SKM-1 (cell line): ENCODE data around the gene RNF151.
"Not testable (repeated sequence)": the region's sequence is repeated elsewhere in the genome, so short reads cannot be mapped to it uniquely, and the experiment has no call there.

Experiments used
- DNase-seq: peaks from one replicate; lab custom pipeline; 2025; ENCODE audit not compliant: unreplicated experiment; lab: John Stamatoyannopoulos, UW

Gene RNF151

DNA sequence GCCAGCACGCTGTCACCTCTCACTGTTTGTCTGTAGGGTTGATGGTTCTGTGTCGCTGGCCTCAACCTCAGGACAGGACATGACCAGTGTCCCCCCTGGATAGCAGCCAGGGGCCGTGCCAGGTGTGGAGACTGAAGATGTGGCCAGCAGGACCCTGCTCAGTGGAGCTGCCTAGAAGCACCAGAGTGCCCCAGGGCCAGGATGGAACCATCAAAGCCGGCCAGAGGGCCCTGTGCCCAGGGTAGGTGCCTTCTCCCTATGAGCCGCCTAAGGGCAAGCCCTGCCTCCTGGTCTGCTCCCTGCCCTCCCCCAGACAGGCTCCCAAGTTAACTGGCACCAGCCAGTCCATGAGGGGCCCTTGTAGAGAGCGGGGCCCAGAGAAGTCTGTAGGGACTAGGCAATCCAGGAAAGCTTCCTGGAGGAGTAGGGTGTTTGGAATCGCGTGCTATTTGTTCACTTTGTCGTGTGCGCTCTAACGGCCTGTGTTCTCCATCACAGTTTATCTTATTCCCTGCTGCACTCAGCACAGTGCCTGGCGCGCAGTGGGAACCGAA is 7.9 kb upstream of the RNF151 start:
- no peak for DNase-seq

DNA sequence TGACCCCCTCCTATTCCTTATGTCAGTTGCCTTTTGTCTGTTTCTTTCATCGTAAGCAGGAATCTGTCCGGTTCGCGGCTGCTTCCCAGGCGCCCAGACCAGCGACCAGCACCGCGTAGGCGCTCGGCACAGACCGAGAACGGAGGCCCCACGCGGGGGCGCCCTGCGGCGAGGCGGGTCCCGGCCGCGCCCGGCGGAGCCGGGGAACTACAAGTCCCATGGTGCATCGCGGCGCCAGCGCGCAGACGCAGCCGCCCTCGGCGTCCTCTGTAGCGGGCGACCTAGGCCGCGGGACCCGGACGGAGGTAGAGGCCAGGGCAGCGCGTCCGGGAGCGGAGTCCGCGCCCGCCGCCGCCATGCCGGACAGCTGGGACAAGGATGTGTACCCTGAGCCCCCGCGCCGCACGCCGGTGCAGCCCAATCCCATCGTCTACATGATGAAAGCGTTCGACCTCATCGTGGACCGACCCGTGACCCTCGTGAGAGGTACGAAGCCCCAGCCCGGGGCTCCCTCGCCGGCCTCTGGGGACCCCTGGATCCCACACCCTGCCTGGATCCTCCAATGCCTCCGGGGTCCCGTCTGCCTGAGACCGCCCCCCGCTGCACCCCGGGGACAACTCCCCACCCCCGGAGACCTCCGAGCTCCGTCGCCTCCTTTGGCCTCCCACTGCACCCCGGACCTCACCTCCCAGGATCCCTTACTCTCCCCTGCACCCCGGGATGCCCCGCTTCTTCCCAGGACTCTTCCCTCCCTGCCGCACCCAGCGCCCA is 7.2 kb upstream of the RNF151 start, which contains the start of gene NDUFB10:
TSS of gene NDUFB10 (plus strand) at position 270 of the 771 bp plus-strand sequence. CDS start at position 357, 87 bp downstream.
- DNase-seq, result peak; percentile 70

DNA sequence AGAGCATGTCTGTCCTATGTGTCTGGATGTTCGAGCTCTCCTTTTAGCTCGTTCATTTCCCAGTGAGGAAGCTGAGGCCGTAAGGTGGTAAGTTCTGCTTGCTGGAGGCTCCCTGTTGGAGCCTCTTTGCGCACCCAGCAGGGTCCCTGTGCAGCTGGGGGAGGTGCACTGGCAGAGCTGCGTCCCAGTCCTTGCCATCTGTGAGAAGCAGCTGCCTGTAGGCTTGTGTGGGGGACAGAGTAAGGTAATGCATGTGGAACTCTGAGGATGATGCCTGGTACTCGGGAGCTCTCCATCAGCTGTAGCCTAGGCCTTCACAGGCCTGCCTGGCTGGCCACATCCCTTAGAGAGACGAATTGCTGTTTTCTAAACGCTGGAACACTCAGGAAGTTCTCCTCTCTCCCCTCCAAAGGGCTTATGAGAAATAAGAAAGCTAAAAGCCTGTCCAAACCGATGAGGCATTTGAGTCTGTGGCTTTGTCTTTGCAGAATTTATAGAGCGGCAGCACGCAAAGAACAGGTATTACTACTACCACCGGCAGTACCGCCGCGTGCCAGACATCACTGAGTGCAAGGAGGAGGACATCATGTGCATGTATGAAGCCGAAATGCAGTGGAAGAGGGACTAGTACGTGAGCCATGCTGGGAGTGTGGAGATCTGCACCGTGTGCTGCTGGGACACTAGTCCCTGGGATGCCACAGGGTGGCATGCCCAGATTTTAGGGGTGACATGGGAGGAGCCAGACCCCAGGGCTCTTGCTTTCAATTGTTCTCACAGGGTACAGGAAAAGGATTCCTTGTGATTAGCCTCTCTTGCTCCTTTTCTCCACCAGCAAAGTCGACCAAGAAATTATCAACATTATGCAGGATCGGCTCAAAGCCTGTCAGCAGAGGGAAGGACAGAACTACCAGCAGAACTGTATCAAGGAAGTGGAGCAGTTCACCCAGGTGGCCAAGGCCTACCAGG is 5.7 kb upstream of the RNF151 start:
- DNase-seq, result no peak

DNA sequence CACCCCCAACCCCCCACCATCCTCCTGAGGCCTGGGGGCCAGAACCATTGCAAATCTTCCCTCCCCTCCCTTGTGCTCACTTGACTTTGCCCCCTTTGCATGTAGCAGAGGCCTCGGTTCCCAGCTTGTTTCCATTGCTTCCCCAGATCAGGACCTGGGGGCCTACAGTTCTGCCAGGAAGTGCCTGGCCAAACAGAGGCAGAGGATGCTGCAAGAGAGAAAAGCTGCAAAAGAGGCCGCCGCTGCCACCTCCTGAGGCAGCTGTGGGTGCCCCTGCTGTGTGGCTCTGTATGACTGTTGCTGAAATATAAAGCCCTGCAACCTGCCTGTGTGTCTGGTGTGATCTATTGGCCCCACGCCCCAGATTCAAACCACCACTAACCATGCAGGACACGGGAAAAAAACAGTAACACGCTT is 5.0 kb upstream of the RNF151 start:
- no peak for DNase-seq

DNA sequence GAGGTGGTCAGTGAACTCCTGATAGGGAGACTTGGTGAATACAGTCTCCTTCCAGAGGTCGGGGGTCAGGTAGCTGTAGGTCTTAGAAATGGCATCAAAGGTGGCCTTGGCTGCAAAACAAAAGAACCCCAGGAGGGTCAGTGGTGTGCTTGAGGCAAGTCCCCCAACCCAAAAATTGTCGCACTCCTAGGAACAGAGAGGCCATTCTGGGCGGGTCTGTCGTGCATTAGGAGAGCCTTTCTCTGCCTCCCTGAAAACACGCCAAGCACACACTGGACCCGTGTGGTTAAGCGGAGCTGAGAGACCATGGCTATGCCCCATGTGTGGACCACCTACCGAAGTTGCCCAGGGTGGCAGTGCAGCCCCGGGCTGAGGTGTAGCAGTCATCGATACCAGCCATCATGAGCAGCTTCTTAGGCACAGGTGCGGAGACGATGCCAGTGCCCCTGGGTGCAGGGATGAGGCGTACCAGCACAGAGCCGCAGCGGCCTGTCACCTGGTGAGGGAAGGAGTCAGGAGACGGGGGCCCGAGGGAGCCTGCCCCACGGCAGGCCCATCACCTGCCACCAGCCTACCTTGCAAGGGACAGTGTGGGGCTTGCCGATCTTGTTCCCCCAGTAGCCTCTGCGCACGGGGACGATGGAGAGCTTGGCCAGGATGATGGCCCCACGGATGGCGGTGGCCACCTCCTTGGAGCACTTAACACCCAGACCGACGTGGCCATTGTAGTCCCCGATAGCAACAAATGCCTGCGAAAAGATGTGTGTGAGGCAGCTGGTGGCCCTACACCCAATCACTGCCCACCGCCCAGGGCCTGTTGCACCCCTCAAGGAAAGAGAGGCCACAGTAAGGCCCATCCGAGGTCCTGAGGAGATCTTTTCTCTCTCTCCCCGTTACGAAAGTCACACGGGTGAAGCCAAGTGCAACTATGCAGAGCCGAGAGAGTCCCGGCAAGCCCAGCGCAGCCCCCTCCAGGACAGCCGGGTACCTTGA is 4.2 kb upstream of the RNF151 start:
- not testable (repeated sequence) for DNase-seq

DNA sequence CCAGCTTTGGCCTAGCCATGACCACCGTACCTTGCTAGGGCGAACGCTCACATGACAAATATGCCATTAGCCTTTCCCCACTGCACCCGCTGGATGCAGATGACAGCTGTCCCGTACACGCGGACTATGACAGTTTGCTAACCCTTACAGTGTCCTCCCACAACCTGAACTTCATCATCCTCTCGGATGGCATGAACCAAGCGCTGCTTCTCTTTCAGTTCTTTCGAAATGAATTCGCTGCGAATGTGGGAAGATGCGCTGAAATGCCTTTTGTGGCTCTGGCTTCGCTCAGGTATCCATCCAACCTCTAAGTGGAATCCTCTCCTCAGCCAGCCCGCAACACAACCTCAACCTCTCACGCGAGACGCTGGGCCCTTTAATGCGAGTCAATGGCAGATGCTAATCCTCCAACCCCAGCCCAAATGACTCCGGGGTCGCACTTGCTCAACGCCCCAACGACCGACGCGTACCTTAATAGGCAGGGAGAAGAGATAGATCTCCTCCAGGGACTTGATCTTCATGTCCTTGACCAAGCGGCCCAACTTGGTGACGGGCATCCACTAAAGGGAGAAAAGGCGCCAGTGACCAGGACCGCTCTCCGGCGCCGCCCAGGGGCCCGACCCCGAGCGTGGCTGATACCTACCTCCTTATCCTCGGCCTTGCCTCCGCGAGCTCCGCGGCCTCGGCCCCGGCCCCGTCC is 2.7 kb upstream of the RNF151 start:
- DNase-seq, result no peak

DNA sequence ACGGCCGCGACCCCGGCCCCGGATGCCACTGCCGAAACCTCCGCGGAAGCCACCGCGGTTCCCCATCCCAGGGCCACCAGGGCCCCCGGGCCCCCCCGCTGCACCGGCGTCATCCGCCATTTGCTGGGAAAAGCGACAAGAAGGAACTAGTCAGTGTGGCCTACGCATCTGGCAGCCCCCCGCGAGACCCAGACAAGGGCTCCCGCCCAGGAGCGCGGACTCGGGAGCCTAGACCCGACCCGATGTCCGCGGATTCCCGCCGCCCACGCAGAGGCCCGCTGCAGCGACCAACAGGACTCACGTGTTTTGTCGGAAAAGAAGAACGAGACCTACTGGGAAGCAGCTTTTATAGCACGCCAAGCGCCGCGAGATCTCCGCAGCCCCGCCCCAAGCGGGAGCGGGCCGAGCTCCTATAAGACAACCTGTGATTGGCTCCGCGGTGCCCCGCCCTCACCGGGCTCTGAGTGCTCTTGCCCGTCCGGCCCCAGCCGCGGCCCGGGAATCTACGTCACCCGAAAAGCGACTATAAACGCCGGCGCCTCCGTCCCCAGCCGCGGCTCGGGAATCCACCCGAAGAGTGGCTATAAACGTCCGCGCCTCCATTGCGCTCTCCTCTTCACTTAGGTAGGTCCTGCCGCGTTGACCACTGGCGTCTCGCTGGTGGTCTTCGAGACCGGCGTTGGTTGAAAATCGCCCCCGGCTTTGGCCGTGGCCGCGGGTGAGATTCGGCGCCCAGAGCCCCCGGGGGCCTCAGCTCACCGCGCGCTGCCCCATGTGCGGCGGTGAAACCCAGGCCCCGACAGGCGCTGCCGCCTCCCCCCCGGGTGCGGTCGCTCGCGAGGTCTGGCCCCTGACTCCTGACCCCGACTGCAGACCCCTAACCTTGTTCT is 1.9 kb upstream of the RNF151 start, which contains the start of gene RPS2:
TSS of gene RPS2 (minus strand) at position 321 of the 890 bp plus-strand sequence. CDS start at position 120, 201 bp downstream.
- peak; percentile 93 for DNase-seq

DNA sequence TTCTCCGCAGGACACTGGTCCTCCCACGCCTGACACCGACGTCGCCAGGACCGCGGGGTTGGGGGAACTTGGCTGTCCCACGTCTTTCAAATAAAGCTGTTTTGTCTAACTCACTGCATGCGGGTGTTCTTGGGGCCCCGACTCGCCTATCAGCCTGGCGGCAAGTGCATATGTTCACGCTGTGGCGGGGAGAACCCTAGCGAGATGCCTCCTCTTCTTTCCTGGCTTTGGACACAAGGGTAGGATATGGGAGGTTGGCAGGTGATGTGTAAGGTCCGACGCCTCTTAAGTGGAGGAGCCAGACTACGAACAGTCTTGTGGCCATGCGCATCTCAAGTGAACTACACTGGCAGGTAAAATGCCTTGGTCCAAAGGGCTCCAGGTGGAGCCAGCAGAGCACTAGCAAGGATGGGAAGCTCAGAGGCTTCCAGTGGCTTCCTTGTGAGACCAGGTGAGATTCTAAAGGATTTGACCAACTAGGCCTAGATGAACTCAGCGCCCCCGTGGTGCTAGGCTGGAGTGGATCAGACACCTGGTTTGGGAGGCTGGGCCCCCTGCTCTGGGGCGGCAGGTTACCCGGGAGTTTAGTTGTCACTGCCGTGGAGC is 1.2 kb upstream of the RNF151 start:
- no peak for DNase-seq

DNA sequence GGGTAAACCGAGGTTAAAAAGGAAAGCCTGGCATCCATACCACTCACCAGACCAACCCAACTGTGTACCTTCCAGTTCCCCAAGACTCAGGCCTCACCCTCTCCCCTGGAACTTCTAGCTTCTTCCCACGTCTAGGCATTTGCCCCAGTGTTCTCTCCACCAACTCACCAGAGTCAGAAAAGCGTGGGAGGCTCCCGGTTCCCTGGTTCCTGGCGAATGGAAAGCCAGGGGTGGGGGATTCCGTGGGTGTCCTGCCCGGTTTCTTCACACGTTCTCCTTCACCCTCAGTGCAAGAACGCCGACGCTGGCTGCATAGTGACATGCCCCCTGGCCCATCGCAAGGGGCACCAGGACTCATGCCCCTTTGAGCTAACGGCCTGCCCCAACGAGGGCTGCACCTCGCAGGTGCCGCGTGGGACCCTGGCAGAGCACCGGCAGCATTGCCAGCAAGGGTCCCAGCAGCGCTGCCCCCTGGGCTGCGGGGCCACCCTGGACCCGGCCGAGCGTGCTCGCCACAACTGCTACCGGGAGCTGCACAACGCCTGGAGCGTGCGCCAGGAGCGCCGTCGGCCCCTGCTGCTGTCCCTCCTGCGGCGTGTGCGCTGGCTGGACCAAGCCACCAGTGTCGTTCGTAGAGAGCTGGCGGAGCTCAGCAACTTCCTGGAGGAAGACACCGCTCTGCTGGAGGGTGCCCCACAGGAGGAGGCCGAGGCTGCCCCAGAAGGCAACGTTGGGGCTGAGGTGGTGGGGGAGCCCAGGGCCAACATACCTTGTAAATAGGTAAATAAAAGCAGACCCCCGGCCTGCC is 1.7 kb downstream of the RNF151 start:
- DNase-seq, result no peak

DNA sequence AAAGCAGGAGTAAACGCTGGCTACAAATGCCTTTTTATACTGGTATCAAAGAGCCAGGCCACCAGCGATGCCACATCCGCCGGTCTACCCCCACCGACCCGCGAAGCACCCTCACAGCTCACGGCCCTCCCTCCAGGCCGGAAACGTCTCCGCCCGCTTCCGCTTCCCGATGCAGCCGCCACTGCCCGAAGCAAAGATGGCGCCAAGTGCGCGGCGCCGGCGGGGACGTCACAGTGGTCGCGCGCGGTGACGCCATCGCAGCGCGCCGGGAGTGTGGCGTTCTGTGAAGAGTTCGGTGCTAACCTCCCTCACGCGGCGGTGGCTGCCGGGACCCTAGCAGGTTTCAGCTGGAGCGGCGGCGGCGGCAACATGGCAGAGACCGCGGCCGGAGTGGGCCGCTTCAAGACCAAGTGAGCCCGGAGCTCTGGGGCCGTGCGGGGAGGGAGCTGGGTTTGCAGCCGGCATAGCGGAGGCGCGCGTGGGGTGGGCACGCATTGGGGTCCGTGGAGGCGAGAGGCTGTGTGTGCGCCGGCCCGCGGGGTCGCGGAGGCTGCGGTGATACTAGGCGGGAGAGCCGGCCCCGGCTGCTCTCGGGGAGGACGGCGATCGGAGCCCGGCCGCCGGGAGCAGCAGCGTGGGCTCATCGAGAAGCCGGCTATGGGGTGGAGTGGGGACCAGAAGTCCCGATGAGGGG is 5.3 kb downstream of the RNF151 start, which contains the start of gene TBL3:
TSS of gene TBL3 (plus strand) at position 258 of the 694 bp plus-strand sequence. CDS start at position 370, 112 bp downstream.
- peak; percentile 88 for DNase-seq

DNA sequence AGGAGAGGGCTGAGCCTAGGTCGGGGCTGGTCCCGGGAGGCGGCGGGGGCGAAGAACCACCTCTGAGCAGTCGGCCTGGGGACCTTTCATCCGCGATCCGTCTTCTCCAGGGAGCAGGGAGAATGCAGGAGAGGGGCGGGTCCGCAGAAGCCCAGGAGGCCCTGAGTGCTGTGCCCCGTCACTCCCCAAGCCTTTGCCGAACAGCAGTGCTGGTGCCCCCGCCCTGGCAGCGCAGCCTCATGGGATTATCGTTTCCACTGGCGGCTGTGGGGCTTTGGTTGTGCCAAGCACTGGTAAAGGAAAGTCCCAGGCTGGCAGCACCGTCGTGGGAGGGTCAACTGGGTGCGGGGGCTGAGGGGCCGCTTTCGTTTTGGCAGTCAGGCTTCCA is 5.8 kb downstream of the RNF151 start:
- DNase-seq, result no peak

DNA sequence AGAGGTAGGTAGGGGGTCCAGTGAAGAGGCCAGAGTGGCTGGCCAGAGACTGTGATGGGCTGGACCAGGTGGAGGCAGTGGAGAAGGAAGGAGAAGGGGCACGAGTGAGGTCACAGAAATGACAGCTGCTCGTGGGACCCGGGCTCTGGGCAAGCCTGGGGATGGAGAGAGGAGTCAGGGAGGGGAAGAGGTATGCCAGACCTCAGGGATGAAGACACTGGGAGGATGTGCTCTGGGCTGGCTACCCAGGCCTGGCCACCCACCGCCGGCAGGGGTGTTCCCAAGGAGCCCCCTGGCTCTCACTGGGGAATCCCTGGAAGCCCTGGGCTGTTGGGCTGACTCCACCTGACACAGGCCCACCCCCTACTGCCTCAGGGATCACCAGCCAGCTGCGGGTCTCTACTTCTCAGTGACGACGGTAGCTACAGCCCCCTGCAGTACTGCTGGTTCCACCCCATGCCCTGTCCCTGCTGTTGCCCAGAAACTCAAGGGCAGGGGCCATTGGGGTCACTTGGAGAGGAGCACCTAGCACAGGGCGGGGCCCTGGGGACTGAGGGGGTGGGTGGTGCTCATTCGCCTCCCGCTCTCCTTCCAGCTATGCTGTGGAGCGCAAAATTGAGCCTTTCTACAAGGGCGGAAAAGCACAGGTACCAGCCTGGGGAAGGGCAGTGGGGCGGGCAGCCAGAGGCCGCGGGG is 7.0 kb downstream of the RNF151 start:
- no peak for DNase-seq

DNA sequence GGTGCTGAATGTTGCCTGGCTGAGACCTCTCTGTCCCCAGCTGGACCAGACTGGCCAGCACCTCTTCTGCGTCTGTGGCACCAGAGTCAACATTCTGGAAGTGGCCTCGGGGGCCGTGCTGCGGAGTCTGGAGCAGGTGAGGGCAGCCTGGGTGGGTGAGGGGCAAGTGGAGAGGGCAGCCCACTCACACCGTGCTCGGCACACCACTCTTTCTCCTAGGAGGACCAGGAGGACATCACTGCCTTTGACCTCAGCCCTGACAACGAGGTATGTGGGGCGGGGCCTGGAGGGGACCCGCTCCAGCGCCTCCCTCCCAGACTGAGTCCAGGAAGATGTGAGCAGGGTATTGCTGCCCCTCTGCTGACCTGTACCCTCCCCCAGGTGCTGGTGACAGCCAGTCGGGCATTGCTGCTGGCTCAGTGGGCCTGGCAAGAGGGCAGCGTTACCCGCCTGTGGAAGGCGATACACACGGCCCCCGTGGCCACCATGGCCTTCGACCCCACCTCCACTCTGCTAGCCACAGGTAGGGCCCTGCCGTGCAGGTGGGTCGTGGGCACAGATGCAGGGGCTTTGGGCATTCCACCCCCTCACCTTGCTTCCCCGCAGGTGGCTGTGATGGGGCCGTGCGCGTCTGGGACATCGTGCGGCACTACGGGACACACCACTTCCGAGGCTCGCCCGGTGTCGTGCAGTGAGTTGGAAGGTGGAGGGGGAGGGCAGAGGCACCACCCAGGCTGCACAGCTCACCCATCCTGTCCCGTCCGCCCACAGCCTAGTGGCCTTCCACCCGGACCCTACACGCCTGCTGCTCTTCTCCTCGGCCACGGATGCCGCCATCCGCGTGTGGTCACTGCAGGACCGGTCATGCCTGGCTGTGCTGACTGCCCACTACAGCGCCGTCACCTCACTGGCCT is 7.8 kb downstream of the RNF151 start:
- DNase-seq, result no peak

DNA sequence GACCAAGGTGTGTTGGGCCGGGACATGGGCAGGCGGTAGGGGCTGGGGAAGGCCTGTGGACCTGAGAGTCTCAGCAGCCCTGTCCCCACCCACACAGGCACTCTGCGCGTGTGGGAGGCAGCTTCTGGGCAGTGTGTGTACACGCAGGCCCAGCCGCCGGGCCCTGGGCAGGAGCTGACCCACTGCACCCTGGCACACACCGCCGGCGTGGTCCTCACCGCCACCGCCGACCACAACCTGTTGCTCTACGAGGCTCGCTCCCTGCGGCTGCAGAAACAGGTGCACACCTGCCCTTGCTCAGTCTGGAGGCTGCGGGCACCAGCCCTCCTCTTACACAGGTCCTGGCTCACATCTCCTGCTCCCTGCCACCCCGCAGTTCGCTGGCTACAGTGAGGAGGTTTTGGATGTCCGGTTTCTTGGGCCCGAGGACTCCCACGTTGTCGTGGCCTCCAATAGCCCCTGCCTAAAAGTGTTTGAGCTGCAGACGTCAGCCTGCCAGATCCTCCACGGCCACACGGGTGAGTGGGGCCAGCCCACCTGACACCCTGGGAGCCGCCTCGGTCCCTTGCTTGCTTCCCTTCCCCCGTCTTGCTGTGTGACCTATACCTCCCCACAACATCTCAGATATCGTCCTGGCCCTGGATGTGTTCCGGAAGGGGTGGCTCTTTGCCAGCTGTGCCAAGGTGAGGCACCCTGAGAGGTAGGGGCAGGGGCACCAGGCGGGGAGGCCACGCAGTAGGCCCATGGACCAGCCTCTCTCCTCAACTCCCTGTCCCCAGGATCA is 9.0 kb downstream of the RNF151 start:
- DNase-seq, result no peak
